Femur (tissue), 1 donor: ENCODE data around the gene CCNT1.
A peak's percentile ranks its signal among the peaks of the same experiment; 100 is the strongest.
"Not testable (repeated sequence)": the region's sequence is repeated elsewhere in the genome, so short reads cannot be mapped to it uniquely, and the experiment has no call there.

ENCODE experiments used
- DNase-seq: peaks from one replicate; pipeline ENCODE4 v3.0.0-alpha.2; 2017

The CCNT1 gene

DNA sequence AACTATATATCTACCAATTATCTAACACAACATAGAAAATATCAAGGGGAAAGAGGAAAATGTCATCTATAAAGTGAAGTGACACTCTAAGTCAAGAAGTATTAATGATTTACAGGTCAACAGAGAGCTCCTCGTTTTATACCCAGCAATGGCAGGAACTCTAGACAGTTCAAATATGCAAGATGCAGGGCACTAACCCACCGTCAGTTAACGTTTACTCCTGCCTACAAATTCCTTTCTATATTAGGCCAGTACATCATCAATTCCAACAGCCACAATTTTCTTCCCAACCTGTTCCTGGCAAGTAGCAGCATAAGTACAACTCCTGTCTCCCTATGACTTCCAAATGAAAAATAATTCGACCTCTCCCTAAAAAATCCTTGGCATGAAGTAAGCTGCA is 25.5 kb downstream of the CCNT1 start:
- no peak for DNase-seq

- DNase-seq, result no peak
Observed at GRCh38 chr12:48690436-48690835, 26.1 kb downstream of the CCNT1 start.

- DNase-seq, result no peak
Observed at GRCh38 chr12:48688836-48689235, 27.7 kb downstream of the CCNT1 start.

DNA sequence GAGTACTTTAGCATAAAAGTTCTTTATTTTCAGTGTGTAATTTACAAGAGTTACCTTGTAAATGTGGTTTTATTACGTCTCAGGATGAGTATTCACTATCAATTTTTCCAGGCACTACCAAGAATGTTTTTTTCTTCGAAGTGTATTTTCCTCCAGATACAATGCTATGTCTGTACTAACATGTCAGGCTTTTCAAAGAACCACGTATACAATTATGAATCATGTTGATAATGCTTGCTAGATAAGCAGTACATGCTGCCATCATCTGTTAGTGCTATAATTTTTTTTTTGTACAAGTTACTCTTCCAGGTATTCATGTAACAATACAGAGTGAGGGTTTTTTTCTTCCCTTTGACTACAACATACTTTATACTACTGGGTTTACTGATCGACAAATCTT is 28.9 kb downstream of the CCNT1 start:
- no peak for DNase-seq

GRCh38 chr12:48686615-48687334 is 29.7 kb downstream of the CCNT1 start:
- DNase-seq, result no peak

- DNase-seq, result no peak
Observed at GRCh38 chr12:48686037-48686595, 30.4 kb downstream of the CCNT1 start.

- DNase-seq, result no peak
Observed at GRCh38 chr12:48683534-48683933, 33.0 kb downstream of the CCNT1 start.

DNA sequence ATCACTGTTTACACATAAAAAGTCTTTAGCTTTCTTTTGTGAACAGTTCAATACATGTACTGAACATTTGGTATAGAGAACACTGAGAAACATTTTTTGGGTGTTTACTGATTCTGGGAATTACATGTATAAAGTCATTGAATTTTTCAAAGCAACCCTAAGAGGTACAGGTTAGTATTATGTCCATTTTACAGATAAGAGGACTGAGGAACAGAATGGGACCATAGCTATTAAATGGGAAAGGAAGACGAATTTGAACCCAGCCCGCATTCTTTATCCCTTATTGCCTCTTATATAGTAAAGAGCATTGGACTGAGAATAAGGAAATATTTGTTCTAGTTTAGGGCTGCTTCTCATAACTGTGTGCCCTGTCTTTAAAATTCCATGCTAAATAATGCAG is 33.6 kb downstream of the CCNT1 start:
- no peak for DNase-seq

DNA sequence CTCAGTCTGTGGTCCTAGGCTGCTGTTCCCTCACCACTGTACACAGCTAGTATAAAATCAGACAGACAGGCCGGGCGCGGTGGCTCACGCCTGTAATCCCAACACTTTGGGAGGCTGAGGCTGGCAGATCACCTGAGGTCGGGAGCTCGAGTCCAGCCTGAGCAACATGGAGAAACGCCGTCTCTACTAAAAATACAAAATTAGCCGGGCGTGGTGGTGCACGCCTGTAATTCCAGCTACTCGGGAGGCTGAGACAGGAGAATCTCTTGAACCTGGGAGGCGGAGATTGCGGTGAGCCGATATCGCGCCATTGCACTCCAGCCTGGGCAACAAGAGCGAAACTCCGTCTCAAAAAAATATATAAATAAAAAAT is 34.0 kb downstream of the CCNT1 start:
- DNase-seq, result not testable (repeated sequence)

GRCh38 chr12:48681710-48682532 is 34.6 kb downstream of the CCNT1 start, which contains the start of gene KANSL2:
KANSL2 (minus strand) TSS chr12:48682238; CDS start chr12:48681632, 606 bp downstream.
- DNase-seq, result peak; percentile 99

DNA sequence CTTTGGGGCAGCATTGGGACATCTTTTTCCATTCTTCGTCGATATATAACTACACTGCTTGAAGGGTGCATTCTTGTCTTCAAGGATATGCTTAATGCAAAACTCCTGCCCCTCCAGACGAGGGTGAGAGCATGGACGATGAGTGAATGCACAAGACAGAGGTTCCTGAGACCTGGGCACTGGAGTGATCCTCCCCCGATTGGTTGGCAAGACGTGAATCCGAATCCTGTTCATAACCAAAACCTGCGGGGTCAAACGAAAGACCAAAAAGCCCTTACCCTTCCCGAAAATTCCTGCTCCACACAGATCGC is 35.2 kb downstream of the CCNT1 start:
- DNase-seq, result no peak

GRCh38 chr12:48680861-48681260 is 35.6 kb downstream of the CCNT1 start:
- DNase-seq, result no peak

DNA sequence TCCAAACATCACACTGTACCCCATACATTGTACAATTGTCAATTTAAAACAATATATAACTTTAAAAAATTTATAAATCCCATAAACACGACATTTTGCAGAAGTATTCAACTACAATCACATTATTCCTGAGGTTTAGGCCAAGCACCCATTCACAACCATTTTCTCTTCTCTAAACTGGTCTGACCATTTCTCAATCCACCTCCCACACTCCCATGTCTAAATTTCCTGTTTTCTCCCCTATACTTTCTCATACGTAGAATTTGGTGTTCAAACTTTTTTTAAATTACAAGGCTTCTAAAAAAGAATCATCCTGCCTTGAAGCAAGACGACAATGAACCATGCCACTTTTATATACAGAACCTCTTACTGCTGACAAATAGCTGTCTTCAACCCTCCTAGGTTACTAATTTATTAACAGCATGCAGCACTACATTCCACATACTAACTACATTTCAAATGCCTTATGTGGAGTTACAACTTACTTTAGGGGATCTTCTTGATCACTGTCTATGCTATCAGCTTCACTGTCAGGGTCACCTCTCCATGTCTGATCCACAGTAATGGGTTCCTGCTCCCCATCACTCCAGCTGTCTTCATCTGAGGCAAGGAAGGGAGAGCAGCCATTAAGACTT is 37.8 kb downstream of the CCNT1 start:
- DNase-seq, result no peak

GRCh38 chr12:48671231-48671856 is 45.2 kb downstream of the CCNT1 start:
- DNase-seq, result no peak

DNA sequence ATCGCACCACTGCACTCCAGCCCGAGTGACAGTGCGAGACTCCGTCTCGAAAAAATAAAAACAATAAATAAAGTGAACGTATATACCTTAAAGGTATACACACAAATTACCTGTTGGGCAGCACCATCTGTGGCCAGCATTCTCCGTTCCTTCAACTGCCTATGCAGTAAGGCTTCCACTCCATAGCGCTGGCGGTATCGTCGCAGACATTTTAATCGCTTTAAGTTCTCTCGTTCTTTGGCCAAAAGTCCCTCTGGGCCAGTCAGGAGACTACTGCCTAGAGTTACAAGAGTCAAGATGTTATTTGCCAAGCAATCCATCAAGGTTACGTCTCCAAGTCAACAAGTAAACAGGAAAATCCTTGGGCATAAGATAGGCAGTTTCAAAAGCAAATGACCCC is 47.5 kb downstream of the CCNT1 start:
- no peak for DNase-seq

- no peak for DNase-seq
Observed at GRCh38 chr12:48659863-48660262, 56.6 kb downstream of the CCNT1 start.

- no peak for DNase-seq
Observed at GRCh38 chr12:48651681-48652080, 64.8 kb downstream of the CCNT1 start.

DNA sequence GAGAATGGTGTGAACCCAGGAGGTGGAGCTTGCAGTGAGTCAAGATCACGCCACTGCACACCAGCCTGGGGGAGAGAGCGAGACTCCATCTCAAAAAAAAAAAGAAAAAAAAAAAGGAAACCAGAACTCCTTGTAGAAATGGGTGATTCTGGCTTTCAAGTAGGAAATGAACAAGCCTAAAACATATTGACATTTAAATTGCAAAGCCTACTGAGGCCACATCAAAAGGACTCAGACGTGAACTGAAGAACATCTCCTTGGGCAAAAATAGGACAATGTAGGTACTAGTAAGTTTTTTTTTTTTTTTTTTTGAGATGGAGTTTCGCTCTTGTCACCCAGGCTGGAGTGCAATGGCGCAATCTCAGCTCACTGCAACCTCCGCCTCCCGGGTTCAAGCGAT is 71.2 kb downstream of the CCNT1 start:
- DNase-seq, result not testable (repeated sequence)

DNA sequence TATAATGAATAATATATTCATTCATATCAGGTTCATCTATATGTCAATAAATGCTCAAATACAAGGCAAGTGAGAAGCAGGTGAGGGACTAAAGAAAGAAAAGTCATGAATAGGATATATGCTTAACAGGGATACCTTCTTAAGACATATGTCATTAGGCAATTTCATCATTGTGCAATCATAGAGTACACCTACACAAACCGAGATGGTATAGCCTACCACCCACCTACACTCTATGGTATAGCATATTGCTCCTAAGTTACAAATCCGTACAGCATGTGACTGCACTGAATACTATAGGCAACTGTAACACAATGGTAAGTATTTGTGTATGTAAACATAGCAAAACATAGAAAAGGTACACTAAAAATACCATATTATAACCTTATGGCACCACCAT is 73.5 kb downstream of the CCNT1 start:
- no peak for DNase-seq

- DNase-seq, result not testable (repeated sequence)
Observed at GRCh38 chr12:48641752-48642555, 74.6 kb downstream of the CCNT1 start.

DNA sequence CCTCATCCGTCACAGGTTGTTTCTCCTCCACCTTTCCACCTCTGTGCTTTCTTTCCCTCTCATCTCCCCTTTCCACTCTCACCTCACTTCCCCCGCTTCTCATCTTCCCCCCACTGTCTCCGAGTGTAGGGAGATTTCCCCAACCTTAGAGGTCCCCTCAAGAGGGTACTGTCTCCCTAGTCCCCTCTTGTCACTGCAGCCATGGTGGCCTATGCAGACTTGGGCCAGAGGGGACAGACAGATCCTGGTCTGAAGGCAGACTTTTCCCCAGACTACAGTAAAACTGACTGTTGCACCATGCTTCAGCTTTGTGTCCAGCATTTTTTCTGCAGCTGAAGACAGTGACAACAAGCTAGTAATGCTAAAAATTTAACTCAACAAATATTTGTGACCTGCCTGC is 75.7 kb downstream of the CCNT1 start:
- DNase-seq, result no peak

GRCh38 chr12:48640428-48640827 is 76.1 kb downstream of the CCNT1 start:
- DNase-seq, result no peak
